ENCODE results near the gene C10orf67.

Gene C10orf67

DNA sequence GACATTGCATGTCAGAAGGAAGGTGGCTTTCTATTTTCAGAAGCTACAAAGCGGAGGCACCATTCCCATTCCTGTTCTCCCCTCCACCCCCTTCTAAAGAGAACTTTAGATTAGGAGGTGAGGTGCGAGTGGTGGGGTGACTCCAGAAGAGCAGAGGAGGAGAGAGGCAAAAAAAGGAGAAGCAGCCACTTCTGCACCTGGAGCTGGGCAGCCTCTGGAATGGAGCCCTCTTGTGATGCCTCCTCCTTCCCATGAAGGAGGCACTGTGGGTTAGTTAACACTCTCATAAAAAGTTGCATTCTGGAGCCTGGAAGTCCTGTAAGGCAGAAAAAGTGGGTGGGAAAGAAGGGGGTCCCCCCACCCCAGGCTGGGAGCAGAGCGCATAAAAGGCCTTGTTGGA lies 147.7 kb downstream of the C10orf67 start:
- peaks cover 98% of the 10 kb centered on the region for H3K27me3 ChIP-seq (ENCODE audit: insufficient read depth, low read length)
- no peak overlapping the region for H3K4me3 ChIP-seq (ENCODE audit: low read depth, low read length)
- no peak overlapping the region for H3K27ac ChIP-seq (ENCODE audit: low read depth, low read length)
- H3K36me3 ChIP-seq (ENCODE audit: insufficient read depth, low read length): no peaks in the 10 kb centered on the region
- H3K4me1 ChIP-seq (ENCODE audit: control insufficient read depth, insufficient read depth, low read length, unreplicated experiment): no peaks in the 10 kb centered on the region
- H3K79me2 ChIP-seq (ENCODE audit: control insufficient read depth, insufficient read depth, low read length, unreplicated experiment): no peaks in the 10 kb centered on the region
- H2AFZ ChIP-seq (ENCODE audit: low read length, unreplicated experiment): no peak overlapping the region

DNA sequence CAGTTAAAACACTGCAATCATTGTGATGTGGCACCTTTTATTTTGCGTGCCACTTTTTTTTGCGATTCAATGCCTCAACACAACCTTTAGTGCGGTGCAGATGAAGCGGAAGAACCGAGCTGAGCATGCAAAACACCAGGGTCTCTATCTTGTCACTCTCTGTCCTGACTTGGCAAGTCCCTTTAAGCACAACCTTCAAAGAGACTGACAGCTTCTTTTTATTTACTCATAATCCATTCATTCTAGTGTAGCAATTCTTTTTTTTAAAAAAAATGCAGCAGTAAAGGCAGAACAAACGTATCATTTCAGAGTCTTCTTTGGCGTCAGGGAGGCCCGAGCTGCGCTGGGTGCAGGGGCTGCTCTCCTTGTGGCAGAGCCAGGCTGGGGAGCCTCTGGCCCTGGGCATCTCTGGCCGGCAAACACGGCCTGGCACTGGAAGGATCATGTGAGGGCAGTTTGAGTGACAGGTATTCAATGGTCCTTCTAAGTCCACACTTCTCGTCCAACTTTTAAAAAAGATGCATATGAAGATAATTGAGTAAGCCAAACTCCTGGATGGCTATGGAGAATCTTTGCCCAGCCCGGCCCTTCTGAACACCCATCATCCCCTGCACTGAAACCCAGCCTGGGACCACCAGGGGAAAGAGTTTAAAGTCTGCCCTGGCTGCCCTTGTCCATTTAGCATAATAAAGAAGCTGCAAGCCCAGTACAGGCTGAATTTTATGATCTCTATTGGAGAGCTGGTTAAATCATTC lies 148.6 kb downstream of the C10orf67 start:
- H2AFZ ChIP-seq (ENCODE audit: low read length, unreplicated experiment): no peak overlapping the region
- no peak overlapping the region for H3K27ac ChIP-seq (ENCODE audit: low read depth, low read length)
- no peaks in the 10 kb centered on the region for H3K36me3 ChIP-seq (ENCODE audit: insufficient read depth, low read length)
- no peak overlapping the region for H3K4me3 ChIP-seq (ENCODE audit: low read depth, low read length)
- H3K79me2 ChIP-seq (ENCODE audit: control insufficient read depth, insufficient read depth, low read length, unreplicated experiment): no peaks in the 10 kb centered on the region
- peaks cover 98% of the 10 kb centered on the region for H3K27me3 ChIP-seq (ENCODE audit: insufficient read depth, low read length)
- H3K4me1 ChIP-seq (ENCODE audit: control insufficient read depth, insufficient read depth, low read length, unreplicated experiment): no peaks in the 10 kb centered on the region

DNA sequence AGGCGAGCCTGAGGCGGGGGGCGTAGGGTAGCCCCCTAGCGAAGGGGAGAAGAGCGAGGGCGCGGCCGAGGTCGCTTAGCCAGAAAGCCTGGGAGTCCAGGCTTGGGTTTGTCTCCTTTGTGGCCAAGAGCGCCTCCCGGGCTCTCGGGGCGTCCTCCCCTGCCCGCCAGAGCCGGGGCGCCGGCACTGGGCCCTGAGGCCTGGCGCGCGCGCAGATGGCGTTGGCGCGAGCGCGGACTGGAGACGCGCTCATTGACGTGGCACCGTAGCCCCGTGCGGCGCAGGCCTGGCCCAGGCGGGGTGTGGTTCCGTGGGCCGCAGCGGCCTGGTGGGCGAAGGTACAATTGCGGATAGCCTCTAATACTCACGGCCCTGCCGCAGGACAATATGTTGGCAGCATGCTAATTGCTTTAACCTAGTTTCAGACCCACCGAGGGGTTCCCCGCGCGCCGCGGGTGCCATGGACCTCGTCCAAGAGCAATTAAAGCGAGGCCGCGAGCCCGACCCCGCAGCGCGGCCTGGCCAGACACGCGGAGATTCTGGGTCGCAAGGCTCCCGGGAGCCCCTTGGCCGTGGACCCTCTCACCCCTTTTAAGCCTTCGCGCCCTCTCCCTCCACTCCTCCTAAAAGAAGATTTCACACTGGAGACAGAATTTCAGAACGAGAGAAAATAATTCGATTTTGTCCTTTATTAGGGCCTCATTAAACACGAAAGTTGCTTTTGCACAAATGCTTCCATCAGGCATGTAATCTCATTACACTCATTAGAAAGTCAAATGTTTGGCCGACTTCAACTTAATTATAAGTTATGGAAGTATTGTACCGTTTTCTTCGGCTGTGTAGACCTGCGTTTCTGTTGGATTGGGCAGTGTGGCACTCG lies 149.4 kb downstream of the C10orf67 start:
- H3K4me1 ChIP-seq (ENCODE audit: control insufficient read depth, insufficient read depth, low read length, unreplicated experiment): no peaks in the 10 kb centered on the region

DNA sequence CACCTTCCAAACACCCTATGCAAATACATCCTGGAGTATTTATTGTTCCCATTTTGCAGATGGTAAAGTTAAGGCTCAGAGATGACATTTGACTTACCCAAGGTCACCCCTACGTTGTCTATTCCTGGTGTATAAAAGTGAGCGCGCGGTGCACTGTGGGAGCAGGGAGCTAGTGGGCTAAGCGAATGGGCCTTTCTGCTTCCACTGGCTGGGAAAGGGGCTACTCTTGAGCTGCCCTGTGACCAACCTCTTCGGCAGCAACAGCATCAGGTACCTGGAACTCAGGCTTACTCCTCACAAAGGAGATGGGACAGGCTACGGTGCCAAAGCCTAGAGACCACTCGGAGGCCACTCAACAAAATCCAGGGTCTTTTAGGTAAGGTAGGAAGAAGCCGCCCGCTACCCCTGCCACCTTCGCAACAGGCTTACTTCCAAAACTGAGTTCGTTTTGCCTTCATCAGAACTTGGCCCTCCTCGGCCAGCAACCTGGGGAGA lies 150.1 kb downstream of the C10orf67 start:
- Histone ChIP-seq H3K79me2 (ENCODE audit: control insufficient read depth, insufficient read depth, low read length, unreplicated experiment) (no peaks in the 10 kb centered on the region), H3K4me1 (ENCODE audit: control insufficient read depth, insufficient read depth, low read length, unreplicated experiment) (no peaks in the 10 kb centered on the region), H3K36me3 (ENCODE audit: insufficient read depth, low read length) (no peaks in the 10 kb centered on the region), H3K27me3 (ENCODE audit: insufficient read depth, low read length) (peaks cover 96% of the 10 kb centered on the region), H3K4me3 (ENCODE audit: low read depth, low read length) (no peak overlapping the region), H2AFZ (ENCODE audit: low read length, unreplicated experiment) (no peak overlapping the region), H3K27ac (ENCODE audit: low read depth, low read length) (no peak overlapping the region)

More for the DNA sequence above, 149.4 kb downstream of the C10orf67 start:
- H2AFZ ChIP-seq (ENCODE audit: low read length, unreplicated experiment): no peak overlapping the region
- peaks cover 98% of the 10 kb centered on the region for H3K27me3 ChIP-seq (ENCODE audit: insufficient read depth, low read length)
- H3K79me2 ChIP-seq (ENCODE audit: control insufficient read depth, insufficient read depth, low read length, unreplicated experiment): no peaks in the 10 kb centered on the region
- H3K27ac ChIP-seq (ENCODE audit: low read depth, low read length): no peak overlapping the region
- H3K36me3 ChIP-seq (ENCODE audit: insufficient read depth, low read length): no peaks in the 10 kb centered on the region
- H3K4me3 ChIP-seq (ENCODE audit: low read depth, low read length): no peak overlapping the region

DNA sequence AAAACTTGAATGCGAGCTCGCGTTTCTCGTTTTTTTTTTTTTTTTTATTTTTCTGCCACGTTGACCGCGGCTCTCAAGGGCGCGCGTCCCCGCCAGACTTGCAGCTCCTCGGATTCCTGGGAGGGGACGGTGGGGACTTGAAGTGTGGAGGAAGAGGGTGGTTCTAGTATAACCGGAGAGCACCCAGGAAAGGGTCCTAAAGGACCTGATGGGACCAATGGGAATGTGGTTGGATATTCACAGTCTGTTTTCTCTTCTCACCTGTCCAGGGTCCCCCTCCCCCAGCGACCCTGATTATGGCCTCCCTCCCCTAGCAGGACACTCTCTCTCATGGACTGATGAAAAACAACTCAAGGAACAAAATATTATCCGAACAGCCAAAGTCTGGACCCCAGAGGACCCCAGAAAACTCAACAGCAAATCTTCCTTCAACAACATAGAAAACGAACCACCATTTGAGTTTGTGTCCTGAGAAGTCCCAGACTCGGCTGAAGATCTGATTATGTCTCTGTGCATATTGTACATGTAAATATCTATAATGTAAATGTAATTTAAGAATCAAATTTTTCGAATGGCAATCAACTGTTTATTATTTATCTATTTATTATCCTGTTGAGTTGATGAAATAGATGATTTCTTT lies 151.0 kb downstream of the C10orf67 start:
- no peaks in the 10 kb centered on the region for H3K79me2 ChIP-seq (ENCODE audit: control insufficient read depth, insufficient read depth, low read length, unreplicated experiment)
- no peaks in the 10 kb centered on the region for H3K4me1 ChIP-seq (ENCODE audit: control insufficient read depth, insufficient read depth, low read length, unreplicated experiment)
- H3K4me3 ChIP-seq (ENCODE audit: low read depth, low read length): no peak overlapping the region
- no peak overlapping the region for H3K27ac ChIP-seq (ENCODE audit: low read depth, low read length)
- H2AFZ ChIP-seq (ENCODE audit: low read length, unreplicated experiment): no peak overlapping the region
- peaks cover 96% of the 10 kb centered on the region for H3K27me3 ChIP-seq (ENCODE audit: insufficient read depth, low read length)
- no peaks in the 10 kb centered on the region for H3K36me3 ChIP-seq (ENCODE audit: insufficient read depth, low read length)

DNA sequence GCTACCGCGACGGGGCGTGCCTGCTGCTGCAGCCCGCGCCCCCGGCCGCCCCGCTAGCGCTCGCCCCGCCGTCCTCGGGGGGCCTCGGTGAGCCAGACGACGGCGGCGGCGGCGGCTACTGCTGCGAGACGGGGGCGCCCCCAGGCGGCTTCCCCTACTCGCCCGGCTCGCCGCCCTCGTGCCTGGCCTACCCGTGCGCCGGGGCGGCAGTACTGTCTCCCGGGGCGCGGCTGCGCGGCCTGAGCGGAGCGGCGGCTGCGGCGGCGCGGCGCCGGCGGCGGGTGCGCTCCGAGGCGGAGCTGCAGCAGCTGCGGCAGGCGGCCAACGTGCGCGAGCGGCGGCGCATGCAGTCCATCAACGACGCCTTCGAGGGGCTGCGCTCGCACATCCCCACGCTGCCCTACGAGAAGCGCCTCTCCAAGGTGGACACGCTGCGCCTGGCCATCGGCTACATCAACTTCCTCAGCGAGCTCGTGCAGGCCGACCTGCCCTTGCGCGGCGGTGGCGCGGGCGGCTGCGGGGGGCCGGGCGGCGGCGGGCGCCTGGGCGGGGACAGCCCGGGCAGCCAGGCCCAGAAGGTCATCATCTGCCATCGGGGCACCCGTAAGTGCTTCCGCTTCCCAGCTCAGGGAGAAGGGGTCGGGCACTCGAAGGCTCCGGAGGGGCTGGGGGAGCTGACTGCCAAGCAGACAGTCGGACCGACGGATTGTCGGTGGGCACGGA lies 151.7 kb downstream of the C10orf67 start:
- Histone ChIP-seq H2AFZ (ENCODE audit: low read length, unreplicated experiment) (no peak overlapping the region), H3K4me1 (ENCODE audit: control insufficient read depth, insufficient read depth, low read length, unreplicated experiment) (no peaks in the 10 kb centered on the region), H3K4me3 (ENCODE audit: low read depth, low read length) (no peak overlapping the region), H3K27me3 (ENCODE audit: insufficient read depth, low read length) (peaks cover 95% of the 10 kb centered on the region), H3K79me2 (ENCODE audit: control insufficient read depth, insufficient read depth, low read length, unreplicated experiment) (no peaks in the 10 kb centered on the region), H3K27ac (ENCODE audit: low read depth, low read length) (no peak overlapping the region), H3K36me3 (ENCODE audit: insufficient read depth, low read length) (no peaks in the 10 kb centered on the region)

DNA sequence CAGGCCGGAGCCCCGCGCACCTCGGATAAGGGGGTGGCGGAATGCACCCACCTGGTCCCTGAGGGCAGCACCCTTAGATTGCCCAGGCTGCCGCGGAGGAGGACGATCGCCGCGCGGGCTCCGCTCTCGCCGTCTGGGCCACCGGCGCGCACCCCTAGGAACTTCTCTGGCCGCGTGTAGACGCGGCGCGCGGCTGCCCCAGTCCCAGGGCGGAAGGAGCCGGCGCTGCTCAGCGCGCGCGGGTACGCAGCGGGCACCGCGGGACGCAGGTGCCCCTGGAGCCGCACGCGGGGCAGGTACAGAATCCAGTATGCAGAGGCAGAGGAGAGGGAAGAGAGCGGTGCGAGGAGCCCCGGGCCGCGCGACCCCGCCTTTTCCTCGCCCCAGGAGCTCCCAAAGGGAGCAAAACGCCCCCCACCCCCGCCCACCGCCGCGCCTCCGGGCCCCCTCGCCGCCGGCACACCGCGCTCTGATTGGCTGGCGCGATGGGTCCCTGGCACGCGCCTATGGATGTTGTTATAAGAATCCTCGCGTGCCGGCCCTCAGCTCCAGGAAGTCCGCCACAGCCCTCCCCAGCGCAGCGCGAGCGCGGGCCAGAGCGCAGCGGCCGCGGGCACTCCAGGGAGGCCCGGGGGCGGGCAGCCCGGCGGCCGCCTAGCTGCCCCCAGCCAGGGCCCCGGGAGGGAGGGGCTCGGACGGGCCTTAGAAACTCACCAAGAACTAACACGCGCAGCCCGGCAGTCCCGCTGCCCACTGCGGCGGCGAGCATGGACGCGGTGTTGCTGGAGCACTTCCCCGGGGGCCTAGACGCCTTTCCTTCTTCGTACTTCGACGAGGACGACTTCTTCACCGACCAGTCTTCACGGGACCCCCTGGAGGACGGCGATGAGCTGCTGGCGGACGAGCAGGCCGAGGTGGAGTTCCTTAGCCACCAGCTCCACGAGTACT lies 152.6 kb downstream of the C10orf67 start, which contains the start of gene PTF1A:
TSS of gene PTF1A (plus strand) at position 549 of the 948 bp plus-strand sequence. CDS start at position 768, 219 bp downstream.
- H3K36me3 ChIP-seq (ENCODE audit: insufficient read depth, low read length): no peaks in the 10 kb centered on the region
- peaks cover 94% of the 10 kb centered on the region for H3K27me3 ChIP-seq (ENCODE audit: insufficient read depth, low read length)
- no peak within 1 kb of the TSS for H3K27ac ChIP-seq (ENCODE audit: low read depth, low read length)
- no peaks in the 10 kb centered on the region for H3K4me1 ChIP-seq (ENCODE audit: control insufficient read depth, insufficient read depth, low read length, unreplicated experiment)
- H3K79me2 ChIP-seq (ENCODE audit: control insufficient read depth, insufficient read depth, low read length, unreplicated experiment): no peaks in the 10 kb centered on the region
- H2AFZ ChIP-seq (ENCODE audit: low read length, unreplicated experiment): no peak within 1 kb of the TSS
- no peak within 1 kb of the TSS for H3K4me3 ChIP-seq (ENCODE audit: low read depth, low read length)

DNA sequence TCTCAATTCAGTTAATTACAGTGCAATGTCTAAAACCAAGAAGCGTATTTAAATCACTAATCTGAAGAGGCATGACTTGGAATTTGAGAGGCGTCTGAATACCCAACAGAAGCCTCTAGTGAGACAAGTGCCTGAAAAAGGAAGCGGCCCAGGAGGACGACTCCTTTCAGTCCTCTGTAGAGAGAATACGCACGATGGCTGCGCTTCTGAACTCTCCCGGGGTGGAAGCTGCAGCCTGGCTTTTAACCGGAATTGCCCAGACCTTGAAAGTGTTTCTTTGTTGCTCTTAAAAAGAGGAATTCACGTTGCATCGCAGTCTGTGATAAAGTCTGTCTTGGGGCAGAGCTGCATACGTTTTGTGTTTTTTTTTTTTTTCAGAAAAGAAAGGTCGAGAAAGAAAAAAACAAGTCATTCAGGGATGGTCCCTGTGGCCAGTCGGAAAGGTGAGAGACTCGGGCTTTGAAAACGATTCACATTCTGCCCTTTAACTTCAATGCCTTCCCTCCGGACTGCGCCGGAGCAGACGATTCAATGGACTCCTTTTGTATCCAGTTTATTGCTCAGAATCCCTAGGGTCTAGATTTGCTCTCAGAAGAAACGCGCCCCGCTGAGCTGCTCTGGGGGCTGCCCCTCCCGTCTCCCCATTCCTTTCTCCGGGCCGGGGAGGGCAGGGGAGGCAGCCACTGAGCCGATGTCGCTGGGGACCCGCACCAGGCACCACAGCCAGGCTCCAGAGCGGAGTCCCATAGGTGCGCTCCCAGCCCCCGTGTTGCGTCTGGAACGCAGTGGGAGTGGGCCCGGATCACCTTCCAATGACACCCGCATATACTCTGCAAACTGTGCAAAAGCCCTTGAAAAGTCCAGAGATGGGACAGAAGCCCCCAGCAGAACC lies 153.5 kb downstream of the C10orf67 start:
- Histone ChIP-seq H3K79me2 (ENCODE audit: control insufficient read depth, insufficient read depth, low read length, unreplicated experiment) (no peaks in the 10 kb centered on the region), H3K27me3 (ENCODE audit: insufficient read depth, low read length) (peaks cover 94% of the 10 kb centered on the region), H3K36me3 (ENCODE audit: insufficient read depth, low read length) (no peaks in the 10 kb centered on the region), H3K4me3 (ENCODE audit: low read depth, low read length) (no peak overlapping the region), H2AFZ (ENCODE audit: low read length, unreplicated experiment) (no peak overlapping the region), H3K27ac (ENCODE audit: low read depth, low read length) (no peak overlapping the region), H3K4me1 (ENCODE audit: control insufficient read depth, insufficient read depth, low read length, unreplicated experiment) (no peaks in the 10 kb centered on the region)

DNA sequence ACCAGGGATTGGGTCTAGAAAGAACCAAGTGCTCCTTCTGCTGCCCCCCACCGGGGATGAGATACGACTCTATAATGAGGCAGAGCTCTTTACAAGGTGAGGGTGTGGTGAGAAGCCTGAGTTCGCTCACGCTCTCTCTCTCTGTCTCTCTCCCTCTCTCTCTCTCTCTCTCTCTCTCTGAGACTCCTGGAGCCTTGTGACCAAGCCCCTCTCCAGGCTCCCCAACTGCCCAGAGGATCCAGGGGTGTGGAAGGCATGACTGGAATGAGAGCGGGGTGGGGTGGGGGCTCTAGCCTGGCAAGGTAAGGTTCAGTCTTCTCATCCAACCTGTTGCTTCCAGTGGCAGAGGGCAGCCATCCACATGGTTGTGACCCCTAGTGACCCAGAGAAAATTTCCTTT lies 155.6 kb downstream of the C10orf67 start:
- H3K27me3 ChIP-seq (ENCODE audit: insufficient read depth, low read length): peaks cover 88% of the 10 kb centered on the region
- no peak overlapping the region for H2AFZ ChIP-seq (ENCODE audit: low read length, unreplicated experiment)
- no peaks in the 10 kb centered on the region for H3K36me3 ChIP-seq (ENCODE audit: insufficient read depth, low read length)
- H3K79me2 ChIP-seq (ENCODE audit: control insufficient read depth, insufficient read depth, low read length, unreplicated experiment): no peaks in the 10 kb centered on the region
- H3K4me1 ChIP-seq (ENCODE audit: control insufficient read depth, insufficient read depth, low read length, unreplicated experiment): no peaks in the 10 kb centered on the region
- no peak overlapping the region for H3K4me3 ChIP-seq (ENCODE audit: low read depth, low read length)
- no peak overlapping the region for H3K27ac ChIP-seq (ENCODE audit: low read depth, low read length)

Data from ACC112 (cell line).